GM12801 (cell line): ENCODE results near the gene CD1D.

Experiments
- TF ChIP-seq, protein P1 (sequence below): IDR thresholded peaks from one replicate; pipeline ENCODE4 v1.5.1; 2011; ENCODE audit warnings: control low read depth; ENCODE audit not compliant: insufficient read length; ENCODE audit errors: extremely low read depth

Gene CD1D

GRCh38 chr1:158177700-158178450 is 2.8 kb upstream of the CD1D start:
- TF ChIP-seq, protein P1, sequence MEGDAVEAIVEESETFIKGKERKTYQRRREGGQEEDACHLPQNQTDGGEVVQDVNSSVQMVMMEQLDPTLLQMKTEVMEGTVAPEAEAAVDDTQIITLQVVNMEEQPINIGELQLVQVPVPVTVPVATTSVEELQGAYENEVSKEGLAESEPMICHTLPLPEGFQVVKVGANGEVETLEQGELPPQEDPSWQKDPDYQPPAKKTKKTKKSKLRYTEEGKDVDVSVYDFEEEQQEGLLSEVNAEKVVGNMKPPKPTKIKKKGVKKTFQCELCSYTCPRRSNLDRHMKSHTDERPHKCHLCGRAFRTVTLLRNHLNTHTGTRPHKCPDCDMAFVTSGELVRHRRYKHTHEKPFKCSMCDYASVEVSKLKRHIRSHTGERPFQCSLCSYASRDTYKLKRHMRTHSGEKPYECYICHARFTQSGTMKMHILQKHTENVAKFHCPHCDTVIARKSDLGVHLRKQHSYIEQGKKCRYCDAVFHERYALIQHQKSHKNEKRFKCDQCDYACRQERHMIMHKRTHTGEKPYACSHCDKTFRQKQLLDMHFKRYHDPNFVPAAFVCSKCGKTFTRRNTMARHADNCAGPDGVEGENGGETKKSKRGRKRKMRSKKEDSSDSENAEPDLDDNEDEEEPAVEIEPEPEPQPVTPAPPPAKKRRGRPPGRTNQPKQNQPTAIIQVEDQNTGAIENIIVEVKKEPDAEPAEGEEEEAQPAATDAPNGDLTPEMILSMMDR, result no peak

DNA sequence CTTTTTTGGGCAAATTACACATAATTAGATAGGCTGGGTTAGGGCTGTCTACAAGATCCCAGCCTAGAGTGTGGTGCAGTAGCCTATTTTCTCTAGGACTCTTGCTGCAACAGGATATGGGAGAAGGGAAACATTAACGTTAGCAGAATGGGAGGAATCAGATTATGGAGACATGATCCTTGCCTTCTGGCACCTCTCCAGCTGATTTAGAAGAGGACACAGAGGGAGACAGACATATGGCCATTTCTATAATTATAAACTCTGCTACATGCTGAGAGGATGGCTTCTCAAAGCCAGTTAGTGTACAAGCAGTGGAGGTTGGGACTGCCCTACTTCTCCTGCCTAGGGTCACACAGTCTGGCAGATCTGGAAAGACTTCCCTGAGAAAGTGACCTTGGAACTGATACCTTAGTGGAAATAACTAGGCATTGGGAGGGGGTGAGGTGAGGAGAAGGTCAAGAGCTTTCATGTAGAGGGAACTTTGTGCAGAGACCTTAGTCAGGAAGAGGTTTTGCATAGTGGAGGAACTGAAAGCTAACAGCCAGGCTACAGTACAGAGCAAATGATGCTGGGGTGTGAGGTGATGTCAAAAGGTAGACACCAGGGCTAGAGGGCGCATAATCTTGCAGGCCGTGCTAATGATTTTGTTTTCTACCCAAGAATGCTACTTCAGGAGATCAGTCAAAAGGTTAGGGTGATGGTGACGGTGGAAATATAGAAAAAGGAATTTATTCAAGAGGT is 1.2 kb upstream of the CD1D start:
- TF ChIP-seq, protein P1, result no peak

- TF ChIP-seq, protein P1, result no peak
Measured at GRCh38 chr1:158181577-158181922, 855 bp downstream of the CD1D start.

- TF ChIP-seq, protein P1, result no peak
Measured at GRCh38 chr1:158185770-158186169, 5.1 kb downstream of the CD1D start.

- TF ChIP-seq, protein P1, result no peak
Measured at GRCh38 chr1:158186180-158186579, 5.5 kb downstream of the CD1D start.

GRCh38 chr1:158188611-158189010 is 7.9 kb downstream of the CD1D start:
- TF ChIP-seq, protein P1, result no peak

DNA sequence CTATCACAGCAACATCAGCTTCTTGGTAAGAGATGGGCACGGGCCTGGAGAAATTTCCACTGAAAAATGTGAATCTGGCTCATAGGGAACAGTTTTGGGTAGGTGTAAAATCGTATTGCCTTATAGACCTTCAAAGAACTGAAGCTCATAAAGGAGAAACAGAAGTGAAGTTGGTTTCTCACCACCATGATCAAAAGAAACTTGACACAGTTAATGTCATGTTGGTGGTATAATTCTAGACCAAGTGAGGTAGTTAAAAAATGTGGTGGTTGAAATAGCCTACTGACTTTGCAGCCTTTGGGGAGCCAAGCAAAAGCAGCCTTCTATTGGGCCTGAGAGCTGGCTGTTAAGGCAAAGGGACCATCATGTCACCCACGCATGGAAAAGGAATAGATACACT is 8.9 kb downstream of the CD1D start:
- TF ChIP-seq, protein P1, result no peak
